HepG2 (cell line): Measurements from ENCODE around the gene PSMD12. TPM values are rescaled to one million over a fixed set of nuclear protein-coding genes. Genes with fewer than 3 reads are reported as not detected.

Experiments used
- ADNP ChIP-seq: sonication (generic); formaldehyde crosslinking; IDR thresholded peaks from 2 replicates; pipeline ENCODE4 v1.4.0; 2020; ENCODE audit warnings: missing genetic modification reagents
- AHDC1 ChIP-seq: sonication (generic); formaldehyde crosslinking; IDR thresholded peaks from 2 replicates; pipeline ENCODE4 v1.5.1; 2020; ENCODE audit warnings: mild to moderate bottlenecking, missing genetic modification reagents, borderline replicate concordance
- CBX2 ChIP-seq, 2 experiments: fragments of 200-600 bp in 1 of 2; sonication (generic); formaldehyde crosslinking in 1 of 2; IDR thresholded peaks; 2 replicates each; pipeline versions ENCODE4 v1.7.0 to v1.8.1; 2018 to 2022; ENCODE audit warnings: low read depth in 2 of 2, low read length in 1 of 2, mild to moderate bottlenecking in 1 of 2, missing genetic modification reagents in 1 of 2
- CENPX ChIP-seq: sonication (generic); formaldehyde crosslinking; IDR thresholded peaks from 2 replicates; pipeline ENCODE4 v1.9.0; 2021; ENCODE audit warnings: mild to moderate bottlenecking, missing genetic modification reagents, moderate library complexity
- ETV5 ChIP-seq: IDR thresholded peaks from 2 replicates; pipeline ENCODE4 v1.6.1; 2018; ENCODE audit warnings: missing biosample characterization, missing genetic modification reagents, inconsistent platforms, borderline replicate concordance
- FLYWCH1 ChIP-seq: sonication (generic); formaldehyde crosslinking; IDR thresholded peaks from 2 replicates; pipeline ENCODE4 v1.8.1; 2023; ENCODE audit warnings: mild to moderate bottlenecking, missing genetic modification reagents
- IKZF4 ChIP-seq: sonication (generic); formaldehyde crosslinking; IDR thresholded peaks from 2 replicates; pipeline ENCODE4 v1.5.1; 2020; ENCODE audit warnings: borderline replicate concordance, mild to moderate bottlenecking, low read depth, missing genetic modification reagents; ENCODE audit errors: not compliant biosample characterization
- ISX ChIP-seq: sonication (generic); formaldehyde crosslinking; conservative IDR thresholded peaks from 2 replicates; pipeline ENCODE4 v1.5.0; 2020; ENCODE audit warnings: missing genetic modification reagents
- PHF8 ChIP-seq: sonication (generic); formaldehyde crosslinking; IDR thresholded peaks from 2 replicates; pipeline ENCODE4 v1.5.0; 2020; ENCODE audit warnings: missing genetic modification reagents
- SP5 ChIP-seq: IDR thresholded peaks from 2 replicates; pipeline ENCODE4 v1.6.1; 2016; ENCODE audit warnings: low read depth, borderline replicate concordance
- U2AF2 ChIP-seq: fragments of 200-400 bp; formaldehyde crosslinking; IDR thresholded peaks from 2 replicates; pipeline ENCODE4 v1.6.1; 2017; ENCODE audit warnings: low read depth, mild to moderate bottlenecking, low read length
- ZFAT ChIP-seq: sonication (generic); formaldehyde crosslinking; conservative IDR thresholded peaks from 2 replicates; pipeline ENCODE4 v1.8.1; 2023; ENCODE audit warnings: missing genetic modification reagents, inconsistent platforms
- ZNF670 ChIP-seq: sonication (generic); formaldehyde crosslinking; IDR thresholded peaks from 2 replicates; pipeline ENCODE4 v1.8.0; 2022; ENCODE audit warnings: mild to moderate bottlenecking, missing genetic modification reagents, borderline replicate concordance
- polyA plus RNA-seq, 8 experiments: library from polyadenylated mRNA; depleted of rRNA in 3 of 8; stranded (reverse) in 7 of 8; unstranded in 1 of 8; fragments of >200 nt; fragmentation: Illumina TruSeq in 4 of 8; extraction: Trizol in 4 of 8; gene quantifications; 2 replicates each; pipeline versions ENCODE4 v1.2.1 to v1.2.3, GENCODE V29; 2011 to 2016; ENCODE audit warnings: low read depth in 4 of 8, missing spikeins in 1 of 8, mixed read lengths in 1 of 8; ENCODE audit not compliant: insufficient read depth in 1 of 8
- total RNA-seq, 5 experiments: library from RNA; depleted of rRNA; stranded (reverse); fragments of >200 nt; fragmentation: Illumina TruSeq; extraction: Trizol; gene quantifications; 2 replicates each; pipeline ENCODE4 v1.2.3, GENCODE V29; 2016; ENCODE audit warnings: low read depth in 1 of 5
- TF ChIP-seq, protein P1 (sequence below): IDR thresholded peaks from 2 replicates; pipeline ENCODE4 v1.6.1; 2012; ENCODE audit warnings: low read depth, low read length, improper control_type of control experiment
- TF ChIP-seq, protein P2 (sequence below): sonication (generic); formaldehyde crosslinking; conservative IDR thresholded peaks from 2 replicates; pipeline ENCODE4 v1.4.0; 2020; ENCODE audit warnings: mild to moderate bottlenecking, missing genetic modification reagents, moderate library complexity
- TF ChIP-seq, protein P3 (sequence below): sonication (generic); formaldehyde crosslinking; IDR thresholded peaks from 2 replicates; pipeline ENCODE4 v1.4.0; 2020; ENCODE audit warnings: mild to moderate bottlenecking, missing genetic modification reagents, borderline replicate concordance

The PSMD12 gene
- total and polyA plus RNA-seq, 2 of the 13 experiments (the other 11 are each of a cell fraction or from before 2014, with no cell fraction given): 27.4 to 71.7 TPM

GRCh38 chr17:67390646-67391361, 24.4 kb upstream of the PSMD12 start (continued):
- TF ChIP-seq, protein P1, sequence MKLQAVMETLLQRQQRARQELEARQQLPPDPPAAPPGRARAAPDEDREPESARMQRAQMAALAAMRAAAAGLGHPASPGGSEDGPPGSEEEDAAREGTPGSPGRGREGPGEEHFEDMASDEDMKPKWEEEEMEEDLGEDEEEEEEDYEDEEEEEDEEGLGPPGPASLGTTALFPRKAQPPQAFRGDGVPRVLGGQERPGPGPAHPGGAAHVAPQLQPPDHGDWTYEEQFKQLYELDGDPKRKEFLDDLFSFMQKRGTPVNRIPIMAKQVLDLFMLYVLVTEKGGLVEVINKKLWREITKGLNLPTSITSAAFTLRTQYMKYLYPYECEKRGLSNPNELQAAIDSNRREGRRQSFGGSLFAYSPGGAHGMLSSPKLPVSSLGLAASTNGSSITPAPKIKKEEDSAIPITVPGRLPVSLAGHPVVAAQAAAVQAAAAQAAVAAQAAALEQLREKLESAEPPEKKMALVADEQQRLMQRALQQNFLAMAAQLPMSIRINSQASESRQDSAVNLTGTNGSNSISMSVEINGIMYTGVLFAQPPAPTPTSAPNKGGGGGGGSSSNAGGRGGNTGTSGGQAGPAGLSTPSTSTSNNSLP: peak; percentile 68; the same call in 1 of the 2 replicates
- TF ChIP-seq CENPX (CRISPR knock-in tag) (no peak), CBX2 (IDR thresholded peaks at IDR 0.05; ENCODE audit: low read depth, low read length) (no peak), CBX2 (CRISPR knock-in tag; IDR thresholded peaks at IDR 0.05; ENCODE audit: low read depth) (no peak), ETV5 (CRISPR knock-in tag) (peak; percentile 67; the same call in 1 of the 2 replicates), ADNP (no peak), U2AF2 (no peak), IKZF4 (no peak), ISX (no peak), ZFAT (no peak), ZNF670 (CRISPR knock-in tag) (no peak), AHDC1 (CRISPR knock-in tag) (no peak), SP5 (CRISPR knock-in tag) (no peak), FLYWCH1 (no peak), PHF8 (no peak)
- TF ChIP-seq, protein P2, sequence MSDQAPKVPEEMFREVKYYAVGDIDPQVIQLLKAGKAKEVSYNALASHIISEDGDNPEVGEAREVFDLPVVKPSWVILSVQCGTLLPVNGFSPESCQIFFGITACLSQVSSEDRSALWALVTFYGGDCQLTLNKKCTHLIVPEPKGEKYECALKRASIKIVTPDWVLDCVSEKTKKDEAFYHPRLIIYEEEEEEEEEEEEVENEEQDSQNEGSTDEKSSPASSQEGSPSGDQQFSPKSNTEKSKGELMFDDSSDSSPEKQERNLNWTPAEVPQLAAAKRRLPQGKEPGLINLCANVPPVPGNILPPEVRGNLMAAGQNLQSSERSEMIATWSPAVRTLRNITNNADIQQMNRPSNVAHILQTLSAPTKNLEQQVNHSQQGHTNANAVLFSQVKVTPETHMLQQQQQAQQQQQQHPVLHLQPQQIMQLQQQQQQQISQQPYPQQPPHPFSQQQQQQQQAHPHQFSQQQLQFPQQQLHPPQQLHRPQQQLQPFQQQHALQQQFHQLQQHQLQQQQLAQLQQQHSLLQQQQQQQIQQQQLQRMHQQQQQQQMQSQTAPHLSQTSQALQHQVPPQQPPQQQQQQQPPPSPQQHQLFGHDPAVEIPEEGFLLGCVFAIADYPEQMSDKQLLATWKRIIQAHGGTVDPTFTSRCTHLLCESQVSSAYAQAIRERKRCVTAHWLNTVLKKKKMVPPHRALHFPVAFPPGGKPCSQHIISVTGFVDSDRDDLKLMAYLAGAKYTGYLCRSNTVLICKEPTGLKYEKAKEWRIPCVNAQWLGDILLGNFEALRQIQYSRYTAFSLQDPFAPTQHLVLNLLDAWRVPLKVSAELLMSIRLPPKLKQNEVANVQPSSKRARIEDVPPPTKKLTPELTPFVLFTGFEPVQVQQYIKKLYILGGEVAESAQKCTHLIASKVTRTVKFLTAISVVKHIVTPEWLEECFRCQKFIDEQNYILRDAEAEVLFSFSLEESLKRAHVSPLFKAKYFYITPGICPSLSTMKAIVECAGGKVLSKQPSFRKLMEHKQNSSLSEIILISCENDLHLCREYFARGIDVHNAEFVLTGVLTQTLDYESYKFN (CRISPR knock-in tag): peak; percentile 62
- TF ChIP-seq, protein P3, sequence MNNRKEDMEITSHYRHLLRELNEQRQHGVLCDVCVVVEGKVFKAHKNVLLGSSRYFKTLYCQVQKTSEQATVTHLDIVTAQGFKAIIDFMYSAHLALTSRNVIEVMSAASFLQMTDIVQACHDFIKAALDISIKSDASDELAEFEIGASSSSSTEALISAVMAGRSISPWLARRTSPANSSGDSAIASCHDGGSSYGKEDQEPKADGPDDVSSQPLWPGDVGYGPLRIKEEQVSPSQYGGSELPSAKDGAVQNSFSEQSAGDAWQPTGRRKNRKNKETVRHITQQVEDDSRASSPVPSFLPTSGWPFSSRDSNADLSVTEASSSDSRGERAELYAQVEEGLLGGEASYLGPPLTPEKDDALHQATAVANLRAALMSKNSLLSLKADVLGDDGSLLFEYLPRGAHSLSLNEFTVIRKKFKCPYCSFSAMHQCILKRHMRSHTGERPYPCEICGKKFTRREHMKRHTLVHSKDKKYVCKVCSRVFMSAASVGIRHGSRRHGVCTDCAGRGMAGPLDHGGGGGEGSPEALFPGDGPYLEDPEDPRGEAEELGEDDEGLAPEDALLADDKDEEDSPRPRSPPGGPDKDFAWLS (CRISPR knock-in tag): no peak
